Esophagus muscularis mucosa (tissue), 4 donors: Measurements from ENCODE around the gene DPF3.

Experiments
- EP300 ChIP-seq: sonication (generic); formaldehyde crosslinking; IDR thresholded peaks from one replicate; pipeline ENCODE4 v1.6.1; 2017; ENCODE audit warnings: antibody characterized with exemption
- POLR2A ChIP-seq: fragments of 450-650 bp; IDR thresholded peaks from one replicate; pipeline ENCODE4 v1.6.1; 2017; ENCODE audit warnings: antibody characterized with exemption, moderate library complexity, mild to moderate bottlenecking, low read depth
- POLR2AphosphoS5 ChIP-seq, 2 donors: sonication (generic); formaldehyde crosslinking; IDR thresholded peaks; one replicate each; pipeline ENCODE4 v1.6.1; 2017; ENCODE audit warnings: antibody characterized with exemption in 2 of 2
- TF ChIP-seq, protein P1 (sequence below), 3 experiments: fragments of 200-600 bp in 2 of 3; fragments of 450-650 bp in 1 of 3; sonication (generic) in 2 of 3; IDR thresholded peaks; one replicate each; pipeline ENCODE4 v1.5.1; 2017 to 2019; ENCODE audit warnings: antibody characterized with exemption in 3 of 3, mild to moderate bottlenecking in 2 of 3, moderate library complexity in 1 of 3

GRCh38 chr14:72868500-72868899, 25.4 kb downstream of the DPF3 start:
- TF ChIP-seq POLR2AphosphoS5 (IDR thresholded peaks at IDR 0.05) (no peak), POLR2A (no peak), EP300 (no peak)
- TF ChIP-seq, protein P1, sequence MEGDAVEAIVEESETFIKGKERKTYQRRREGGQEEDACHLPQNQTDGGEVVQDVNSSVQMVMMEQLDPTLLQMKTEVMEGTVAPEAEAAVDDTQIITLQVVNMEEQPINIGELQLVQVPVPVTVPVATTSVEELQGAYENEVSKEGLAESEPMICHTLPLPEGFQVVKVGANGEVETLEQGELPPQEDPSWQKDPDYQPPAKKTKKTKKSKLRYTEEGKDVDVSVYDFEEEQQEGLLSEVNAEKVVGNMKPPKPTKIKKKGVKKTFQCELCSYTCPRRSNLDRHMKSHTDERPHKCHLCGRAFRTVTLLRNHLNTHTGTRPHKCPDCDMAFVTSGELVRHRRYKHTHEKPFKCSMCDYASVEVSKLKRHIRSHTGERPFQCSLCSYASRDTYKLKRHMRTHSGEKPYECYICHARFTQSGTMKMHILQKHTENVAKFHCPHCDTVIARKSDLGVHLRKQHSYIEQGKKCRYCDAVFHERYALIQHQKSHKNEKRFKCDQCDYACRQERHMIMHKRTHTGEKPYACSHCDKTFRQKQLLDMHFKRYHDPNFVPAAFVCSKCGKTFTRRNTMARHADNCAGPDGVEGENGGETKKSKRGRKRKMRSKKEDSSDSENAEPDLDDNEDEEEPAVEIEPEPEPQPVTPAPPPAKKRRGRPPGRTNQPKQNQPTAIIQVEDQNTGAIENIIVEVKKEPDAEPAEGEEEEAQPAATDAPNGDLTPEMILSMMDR (IDR thresholded peaks at IDR 0.05) = no peak
